Endothelial cell of umbilical vein (primary cell): ENCODE measurements around the gene TMEM59.

Experiments used
- EZH2 ChIP-seq: IDR thresholded peaks from 2 replicates; pipeline ENCODE4 v1.6.1; 2012; ENCODE audit warnings: borderline replicate concordance, low read depth, mild to moderate bottlenecking, moderate library complexity, low read length, inconsistent platforms; ENCODE audit not compliant: severe bottlenecking
- JUN ChIP-seq: IDR thresholded peaks from 2 replicates; pipeline ENCODE4 v1.6.1; 2011; ENCODE audit warnings: borderline replicate concordance, low read depth; ENCODE audit not compliant: insufficient read length, insufficient read depth
- MYC ChIP-seq: IDR thresholded peaks from one replicate; pipeline ENCODE4 v1.6.1; 2011; ENCODE audit warnings: mild to moderate bottlenecking, low read depth, low read length
- POLR2A ChIP-seq: IDR thresholded peaks from 2 replicates; pipeline ENCODE4 v1.6.1; 2012; ENCODE audit warnings: low read depth, mild to moderate bottlenecking, control low read depth, low read length
- POLR2AphosphoS5 ChIP-seq: IDR thresholded peaks from 2 replicates; pipeline ENCODE4 v1.6.1; 2012; ENCODE audit warnings: low read depth, mild to moderate bottlenecking, control low read depth, low read length, moderate library complexity; ENCODE audit not compliant: insufficient read depth
- TF ChIP-seq, protein P1 (sequence below), 2 donors: IDR thresholded peaks; 1 replicate in 1 of 2; 2 replicates in 1 of 2; pipeline ENCODE4 v1.5.1; 2011; ENCODE audit warnings: low read length in 2 of 2, mild to moderate bottlenecking in 2 of 2, moderate library complexity in 2 of 2, control low read depth in 1 of 2, inconsistent platforms in 1 of 2, low read depth in 1 of 2; ENCODE audit not compliant: insufficient read depth in 1 of 2; ENCODE audit errors: extremely low read depth in 1 of 2
- TF ChIP-seq, protein P2 (sequence below): IDR thresholded peaks from 2 replicates; pipeline ENCODE4 v1.6.1; 2011; ENCODE audit not compliant: insufficient read depth, insufficient read length

DNA sequence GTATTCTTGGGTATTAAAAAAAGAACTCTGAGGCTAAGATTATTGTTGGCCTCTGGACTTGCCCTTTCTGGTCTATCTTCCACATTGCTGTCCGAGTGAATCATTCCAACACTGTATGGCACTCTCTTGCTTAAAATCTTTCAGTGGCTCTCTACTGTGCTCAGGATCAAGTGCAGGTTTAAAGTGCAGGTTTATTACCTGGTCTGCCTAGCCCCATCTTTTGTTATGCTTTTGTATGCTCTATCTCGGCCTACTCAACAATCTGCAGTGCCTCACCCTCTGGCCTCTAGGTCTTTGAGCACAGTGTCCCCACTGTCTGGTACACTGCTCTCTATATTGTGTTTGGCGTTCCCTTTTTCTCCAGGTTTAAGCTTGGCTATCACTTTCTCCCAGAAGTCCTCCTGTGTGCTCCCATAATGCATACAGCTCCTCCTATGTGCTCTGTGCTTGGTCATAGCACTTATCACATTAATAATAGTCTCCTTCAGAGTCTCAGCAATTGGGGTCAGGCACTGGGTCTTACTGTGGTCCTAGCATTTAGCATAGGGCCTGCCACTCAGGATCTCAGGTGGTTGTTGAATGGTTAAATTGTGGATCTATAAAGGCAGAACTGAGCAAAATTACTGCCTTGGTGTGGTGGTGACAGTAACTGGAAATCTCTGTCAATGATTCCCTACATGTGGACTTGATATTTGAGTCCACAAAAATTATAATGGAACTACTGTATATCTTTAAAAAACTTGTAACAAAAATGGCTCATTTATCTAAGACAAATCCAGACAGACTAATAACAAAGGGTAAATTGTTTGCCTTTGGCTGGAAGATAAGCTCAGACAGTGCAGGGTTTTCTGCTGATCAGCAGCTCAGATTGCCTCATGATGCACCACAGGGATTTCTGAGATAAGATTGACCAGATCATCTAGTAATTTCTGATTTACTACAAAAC, 24.4 kb downstream of the TMEM59 start:
- TF ChIP-seq POLR2A (no peak), POLR2AphosphoS5 (no peak), EZH2 (no peak), MYC (no peak), JUN (no peak)
- TF ChIP-seq, protein P1, sequence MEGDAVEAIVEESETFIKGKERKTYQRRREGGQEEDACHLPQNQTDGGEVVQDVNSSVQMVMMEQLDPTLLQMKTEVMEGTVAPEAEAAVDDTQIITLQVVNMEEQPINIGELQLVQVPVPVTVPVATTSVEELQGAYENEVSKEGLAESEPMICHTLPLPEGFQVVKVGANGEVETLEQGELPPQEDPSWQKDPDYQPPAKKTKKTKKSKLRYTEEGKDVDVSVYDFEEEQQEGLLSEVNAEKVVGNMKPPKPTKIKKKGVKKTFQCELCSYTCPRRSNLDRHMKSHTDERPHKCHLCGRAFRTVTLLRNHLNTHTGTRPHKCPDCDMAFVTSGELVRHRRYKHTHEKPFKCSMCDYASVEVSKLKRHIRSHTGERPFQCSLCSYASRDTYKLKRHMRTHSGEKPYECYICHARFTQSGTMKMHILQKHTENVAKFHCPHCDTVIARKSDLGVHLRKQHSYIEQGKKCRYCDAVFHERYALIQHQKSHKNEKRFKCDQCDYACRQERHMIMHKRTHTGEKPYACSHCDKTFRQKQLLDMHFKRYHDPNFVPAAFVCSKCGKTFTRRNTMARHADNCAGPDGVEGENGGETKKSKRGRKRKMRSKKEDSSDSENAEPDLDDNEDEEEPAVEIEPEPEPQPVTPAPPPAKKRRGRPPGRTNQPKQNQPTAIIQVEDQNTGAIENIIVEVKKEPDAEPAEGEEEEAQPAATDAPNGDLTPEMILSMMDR (IDR thresholded peaks at IDR 0.05; ENCODE audit: extremely low read depth in 1 of 2, insufficient read depth in 1 of 2, low read depth in 1 of 2, low read length in 2 of 2) = no peak
- TF ChIP-seq, protein P2, sequence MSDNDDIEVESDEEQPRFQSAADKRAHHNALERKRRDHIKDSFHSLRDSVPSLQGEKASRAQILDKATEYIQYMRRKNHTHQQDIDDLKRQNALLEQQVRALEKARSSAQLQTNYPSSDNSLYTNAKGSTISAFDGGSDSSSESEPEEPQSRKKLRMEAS = no peak
